Endothelial cell of umbilical vein (primary cell): ENCODE data around the gene SERTAD4. TPM values are rescaled to one million over a fixed set of nuclear protein-coding genes. Genes with fewer than 3 reads are reported as not detected.

ENCODE experiments used
- BruUV-seq: library from RNA; stranded (reverse); fragments of 400-500 nt; replicated peaks from 2 replicates; lab custom pipeline; 2021; lab: Mats Ljungman, UMichigan
- CTCF ChIA-PET: fragments of 300-600, 350-600 bp; sonication (Branson Sonifier 250); formaldehyde crosslinking; loops from one replicate; lab custom pipeline; 2021; ENCODE audit warnings: antibody characterized with exemption, inconsistent platforms; lab: Charles Lee
- POLR2A ChIA-PET: fragments of 300-600, 350-600 bp; sonication (Branson Sonifier 250); formaldehyde crosslinking; loops from one replicate; lab custom pipeline; 2021; ENCODE audit warnings: antibody characterized with exemption, inconsistent platforms; lab: Charles Lee
- DNase-seq: peaks from one replicate; pipeline ENCODE4 v3.0.0-alpha.2; 2011; ENCODE audit warnings: low read depth, low spot score
- FAIRE-seq: peaks from 2 replicates; lab custom pipeline; 2011; peaks lifted over from hg19 to GRCh38; lab: Jason Lieb, UNC
- H2AFZ ChIP-seq: 2 replicates; pipeline ENCODE4 v1.6.0; 2012; ENCODE audit warnings: low read depth, low read length, control low read depth, inconsistent platforms
- H3K27ac ChIP-seq: 2 replicates; pipeline ENCODE4 v1.5.1; 2011; ENCODE audit warnings: low read depth, mild to moderate bottlenecking, control low read depth, low read length, moderate library complexity; ENCODE audit not compliant: insufficient read depth
- H3K27me3 ChIP-seq, 2 experiments: 2 replicates each; pipeline versions ENCODE4 v1.6.0 to v1.6.1; 2011; ENCODE audit warnings: low read length in 2 of 2, mixed read lengths in 1 of 2; ENCODE audit not compliant: control insufficient read depth in 2 of 2, insufficient read depth in 2 of 2
- H3K36me3 ChIP-seq, 2 experiments: 2 replicates in 1 of 2; 3 replicates in 1 of 2; pipeline ENCODE4 v1.5.1; 2011; ENCODE audit warnings: low read length in 2 of 2, mild to moderate bottlenecking in 1 of 2, moderate library complexity in 1 of 2; ENCODE audit not compliant: control insufficient read depth in 2 of 2, insufficient read depth in 2 of 2; ENCODE audit errors: extremely low read depth in 1 of 2
- H3K4me1 ChIP-seq: 3 replicates; pipeline ENCODE4 v1.5.1; 2011; ENCODE audit warnings: mild to moderate bottlenecking, low read length; ENCODE audit not compliant: control insufficient read depth, insufficient read depth; ENCODE audit errors: extremely low read depth
- H3K4me2 ChIP-seq: 2 replicates; pipeline ENCODE4 v1.6.1; 2011; ENCODE audit warnings: low read length, control low read depth, mixed read lengths; ENCODE audit not compliant: insufficient read depth
- H3K4me3 ChIP-seq, 3 experiments: fragments of 200-600 bp in 1 of 3; sonication (generic), shearing (Covaris generic) in 1 of 3; replicated peaks in 1 of 3; 2 replicates each; pipeline ENCODE4 v1.5.1; 2011 to 2016; ENCODE audit warnings: control low read depth in 3 of 3, low read length in 3 of 3, mild to moderate bottlenecking in 2 of 3, inconsistent platforms in 1 of 3, low read depth in 1 of 3, moderate library complexity in 1 of 3; ENCODE audit not compliant: insufficient read depth in 1 of 3
- H3K79me2 ChIP-seq: 2 replicates; pipeline ENCODE4 v1.6.0; 2012; ENCODE audit warnings: low read length, inconsistent platforms; ENCODE audit not compliant: control insufficient read depth, insufficient read depth
- H3K9ac ChIP-seq: replicated peaks from 2 replicates; pipeline ENCODE3; 2011; ENCODE audit warnings: low read length, control low read depth; ENCODE audit not compliant: insufficient read depth; ENCODE audit errors: extremely low read depth
- H3K9me1 ChIP-seq: replicated peaks from 3 replicates; pipeline ENCODE4 v1.6.0; 2011; ENCODE audit warnings: mild to moderate bottlenecking, low read length; ENCODE audit not compliant: control insufficient read depth, insufficient read depth; ENCODE audit errors: extremely low read depth
- H3K9me3 ChIP-seq: replicated peaks from 2 replicates; pipeline ENCODE4 v1.5.1; 2012; ENCODE audit warnings: low read length, inconsistent platforms; ENCODE audit not compliant: control insufficient read depth, insufficient read depth
- H4K20me1 ChIP-seq: replicated peaks from 2 replicates; pipeline ENCODE3; 2011; ENCODE audit warnings: mild to moderate bottlenecking, low read length; ENCODE audit not compliant: control insufficient read depth, insufficient read depth; ENCODE audit errors: extremely low read depth
- EZH2 ChIP-seq: IDR thresholded peaks from 2 replicates; pipeline ENCODE4 v1.6.1; 2012; ENCODE audit warnings: borderline replicate concordance, low read depth, mild to moderate bottlenecking, moderate library complexity, low read length, inconsistent platforms; ENCODE audit not compliant: severe bottlenecking
- FOS ChIP-seq: IDR thresholded peaks from 2 replicates; pipeline ENCODE4 v1.6.1; 2011; ENCODE audit warnings: mild to moderate bottlenecking, low read length, moderate library complexity, borderline replicate concordance; ENCODE audit not compliant: insufficient read depth
- GATA2 ChIP-seq: IDR thresholded peaks from 2 replicates; pipeline ENCODE4 v1.7.0; 2011; ENCODE audit warnings: low read depth, mild to moderate bottlenecking, moderate library complexity, mixed read lengths, low read length; ENCODE audit not compliant: insufficient read length, insufficient read depth
- JUN ChIP-seq: IDR thresholded peaks from 2 replicates; pipeline ENCODE4 v1.6.1; 2011; ENCODE audit warnings: borderline replicate concordance, low read depth; ENCODE audit not compliant: insufficient read length, insufficient read depth
- MYC ChIP-seq: IDR thresholded peaks from one replicate; pipeline ENCODE4 v1.6.1; 2011; ENCODE audit warnings: mild to moderate bottlenecking, low read depth, low read length
- POLR2A ChIP-seq: IDR thresholded peaks from 2 replicates; pipeline ENCODE4 v1.6.1; 2012; ENCODE audit warnings: low read depth, mild to moderate bottlenecking, control low read depth, low read length
- POLR2AphosphoS5 ChIP-seq: IDR thresholded peaks from 2 replicates; pipeline ENCODE4 v1.6.1; 2012; ENCODE audit warnings: low read depth, mild to moderate bottlenecking, control low read depth, low read length, moderate library complexity; ENCODE audit not compliant: insufficient read depth
- dilution Hi-C: fragments of 300-500 bp; cut with MboI; formaldehyde crosslinking; loops from one replicate; pipeline ENCODE4 v1.15.0; 2019; ENCODE audit warnings: low sequenced_read_pairs; ENCODE audit not compliant: extremely low pct_ligation_motif_present
- intact Hi-C: fragments of 100-400 bp; cut with micrococcal nuclease; formaldehyde crosslinking; loops from one replicate; pipeline ENCODE4 v1.10.0; 2022
- polyA plus RNA-seq, 4 experiments: library from polyadenylated mRNA; depleted of rRNA in 3 of 4; stranded (reverse) in 3 of 4; unstranded in 1 of 4; fragments of >200 nt; gene quantifications; 2 replicates each; pipeline versions ENCODE4 v1.2.1 to v1.2.3, GENCODE V29; 2011 to 2012; ENCODE audit warnings: missing spikeins in 1 of 4
- total RNA-seq: library from RNA; stranded (reverse); gene quantifications from 2 replicates; pipeline ENCODE4 v1.2.3, GENCODE V29; 2021
- TF ChIP-seq, protein P1 (sequence below): IDR thresholded peaks from 2 replicates; pipeline ENCODE4 v1.6.1; 2011; ENCODE audit not compliant: insufficient read depth, insufficient read length
- TF ChIP-seq, protein P2 (sequence below), 2 donors: IDR thresholded peaks; 1 replicate in 1 of 2; 2 replicates in 1 of 2; pipeline ENCODE4 v1.5.1; 2011; ENCODE audit warnings: low read length in 2 of 2, mild to moderate bottlenecking in 2 of 2, moderate library complexity in 2 of 2, control low read depth in 1 of 2, inconsistent platforms in 1 of 2, low read depth in 1 of 2; ENCODE audit not compliant: insufficient read depth in 1 of 2; ENCODE audit errors: extremely low read depth in 1 of 2

SERTAD4 gene
- total and polyA plus RNA-seq, 2 donors (not counting 3 experiments of a cell fraction or from before 2014, with no cell fraction given): 4.0 to 11.3 TPM

DNA sequence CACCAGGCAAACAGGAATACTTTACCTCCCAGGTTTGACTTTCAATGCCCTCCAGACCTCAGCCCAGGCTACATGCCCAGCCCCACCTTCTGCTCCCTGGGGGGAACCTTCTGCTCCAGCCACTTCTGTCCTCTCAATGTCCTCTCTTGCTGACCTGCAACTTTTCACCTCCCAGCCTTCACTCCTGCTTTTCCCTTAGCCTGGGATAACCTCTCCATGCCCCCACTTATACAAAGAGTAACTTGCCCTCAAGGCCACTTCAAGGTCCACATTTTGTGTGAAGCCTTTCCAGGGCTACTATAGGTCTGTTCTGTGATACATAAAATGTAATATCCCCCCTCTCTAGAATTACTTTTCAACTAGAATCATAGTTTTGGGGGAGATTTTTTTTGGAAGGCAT is 21.7 kb downstream of the SERTAD4 start:
- no peak overlapping the region for H2AFZ ChIP-seq
- dilution Hi-C loops: no loop called here
- no peaks in the 10 kb centered on the region for H4K20me1 ChIP-seq
- no peak overlapping the region for H3K4me3 ChIP-seq
- no peak overlapping the region for H3K27ac ChIP-seq
- DNase-seq (no peak), FAIRE-seq (no peak)
- H3K9me3 ChIP-seq: no peaks in the 10 kb centered on the region
- CTCF ChIA-PET: interaction anchor here (1.6 kb wide), 1 partner anchor 10 kb away, joined by 4 read pairs; no protein-coding TSS in a partner anchor
- H3K4me2 ChIP-seq: no peak overlapping the region
- intact Hi-C loops: no loop called here
- no peaks in the 10 kb centered on the region for H3K9me1 ChIP-seq
- no peaks in the 10 kb centered on the region for H3K79me2 ChIP-seq
- no TSS peak for BruUV-seq
- TF ChIP-seq, protein P1, sequence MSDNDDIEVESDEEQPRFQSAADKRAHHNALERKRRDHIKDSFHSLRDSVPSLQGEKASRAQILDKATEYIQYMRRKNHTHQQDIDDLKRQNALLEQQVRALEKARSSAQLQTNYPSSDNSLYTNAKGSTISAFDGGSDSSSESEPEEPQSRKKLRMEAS: no peak
- TF ChIP-seq MYC (no peak), GATA2 (no peak), POLR2AphosphoS5 (no peak), EZH2 (no peak), JUN (no peak), POLR2A (no peak), FOS (no peak)
- TF ChIP-seq, protein P2, sequence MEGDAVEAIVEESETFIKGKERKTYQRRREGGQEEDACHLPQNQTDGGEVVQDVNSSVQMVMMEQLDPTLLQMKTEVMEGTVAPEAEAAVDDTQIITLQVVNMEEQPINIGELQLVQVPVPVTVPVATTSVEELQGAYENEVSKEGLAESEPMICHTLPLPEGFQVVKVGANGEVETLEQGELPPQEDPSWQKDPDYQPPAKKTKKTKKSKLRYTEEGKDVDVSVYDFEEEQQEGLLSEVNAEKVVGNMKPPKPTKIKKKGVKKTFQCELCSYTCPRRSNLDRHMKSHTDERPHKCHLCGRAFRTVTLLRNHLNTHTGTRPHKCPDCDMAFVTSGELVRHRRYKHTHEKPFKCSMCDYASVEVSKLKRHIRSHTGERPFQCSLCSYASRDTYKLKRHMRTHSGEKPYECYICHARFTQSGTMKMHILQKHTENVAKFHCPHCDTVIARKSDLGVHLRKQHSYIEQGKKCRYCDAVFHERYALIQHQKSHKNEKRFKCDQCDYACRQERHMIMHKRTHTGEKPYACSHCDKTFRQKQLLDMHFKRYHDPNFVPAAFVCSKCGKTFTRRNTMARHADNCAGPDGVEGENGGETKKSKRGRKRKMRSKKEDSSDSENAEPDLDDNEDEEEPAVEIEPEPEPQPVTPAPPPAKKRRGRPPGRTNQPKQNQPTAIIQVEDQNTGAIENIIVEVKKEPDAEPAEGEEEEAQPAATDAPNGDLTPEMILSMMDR (IDR thresholded peaks at IDR 0.05; ENCODE audit: extremely low read depth in 1 of 2, insufficient read depth in 1 of 2, low read depth in 1 of 2, low read length in 2 of 2): no peak
- H3K27me3 ChIP-seq: peaks cover 0 to 8% of the 10 kb centered on the region in 2 experiments
- H3K4me1 ChIP-seq: peaks cover 15% of the 10 kb centered on the region
- no peaks in the 10 kb centered on the region for H3K36me3 ChIP-seq
- H3K9ac ChIP-seq: no peak overlapping the region
- POLR2A ChIA-PET: no interaction called here
